Measurements from ENCODE around the gene EPHB1. TPM values are rescaled to one million over a fixed set of nuclear protein-coding genes. Genes with fewer than 3 reads are reported as not detected.

Gene EPHB1
- total RNA-seq, 1 experiment from 2014 or later: 0.11 TPM

- TF ChIP-seq CTCF (conservative IDR thresholded peaks at IDR 0.05; ENCODE audit: low read depth, low read length): no peak
- no peak for TF ChIP-seq EZH2 (IDR thresholded peaks at IDR 0.05; ENCODE audit: borderline replicate concordance, low read depth, low read length, poor library complexity, severe bottlenecking)
- no TSS peak for BruUV-seq (replicated peaks)
- Histone ChIP-seq H3K27me3 (replicated peaks; ENCODE audit: insufficient read depth, low read depth, low read length, poor library complexity) (peaks cover 40% of the 10 kb centered on the region), H3K36me3 (ENCODE audit: insufficient read depth, low read length, poor library complexity, severe bottlenecking) (no peaks in the 10 kb centered on the region), H3K27ac (ENCODE audit: low read depth, low read length, poor library complexity, severe bottlenecking) (no peak overlapping the region), H3K4me1 (ENCODE audit: insufficient read depth, low read length, poor library complexity, severe bottlenecking) (no peaks in the 10 kb centered on the region), H3K4me3 (ENCODE audit: low read depth, low read length, poor library complexity, severe bottlenecking) (no peak overlapping the region), H3K9me3 (ENCODE audit: low read depth, low read length, poor library complexity, severe bottlenecking) (no peaks in the 10 kb centered on the region)
- CTCF ChIA-PET: no interaction called here
- POLR2A ChIA-PET (ENCODE audit: low non-redundant PET): no interaction called here
- DNase-seq (ENCODE audit: low spot score): no peak
- intact Hi-C loops (cut with micrococcal nuclease; ENCODE audit: unreplicated experiment): no loop called here
Measured at GRCh38 chr3:134896696-134897095, 101.6 kb downstream of the EPHB1 start.

GRCh38 chr3:134897391-134898141 is 102.5 kb downstream of the EPHB1 start:
- Histone ChIP-seq H3K9me3 (ENCODE audit: low read depth, low read length, poor library complexity, severe bottlenecking) (no peaks in the 10 kb centered on the region), H3K36me3 (ENCODE audit: insufficient read depth, low read length, poor library complexity, severe bottlenecking) (no peaks in the 10 kb centered on the region), H3K4me3 (ENCODE audit: low read depth, low read length, poor library complexity, severe bottlenecking) (no peak overlapping the region), H3K27ac (ENCODE audit: low read depth, low read length, poor library complexity, severe bottlenecking) (no peak overlapping the region), H3K27me3 (replicated peaks; ENCODE audit: insufficient read depth, low read depth, low read length, poor library complexity) (peaks cover 41% of the 10 kb centered on the region), H3K4me1 (ENCODE audit: insufficient read depth, low read length, poor library complexity, severe bottlenecking) (no peaks in the 10 kb centered on the region)
- CTCF ChIA-PET: no interaction called here
- DNase-seq (ENCODE audit: low spot score): no peak
- intact Hi-C loops (cut with micrococcal nuclease; ENCODE audit: unreplicated experiment): no loop called here
- TF ChIP-seq EZH2 (IDR thresholded peaks at IDR 0.05; ENCODE audit: borderline replicate concordance, low read depth, low read length, poor library complexity, severe bottlenecking) (no peak), CTCF (conservative IDR thresholded peaks at IDR 0.05; ENCODE audit: low read depth, low read length) (no peak)
- BruUV-seq (replicated peaks): no TSS peak
- POLR2A ChIA-PET (ENCODE audit: low non-redundant PET): no interaction called here

- intact Hi-C loops (cut with micrococcal nuclease; ENCODE audit: unreplicated experiment): no loop called here
- Histone ChIP-seq H3K36me3 (ENCODE audit: insufficient read depth, low read length, poor library complexity, severe bottlenecking) (no peaks in the 10 kb centered on the region), H3K27me3 (replicated peaks; ENCODE audit: insufficient read depth, low read depth, low read length, poor library complexity) (peaks cover 39% of the 10 kb centered on the region), H3K4me1 (ENCODE audit: insufficient read depth, low read length, poor library complexity, severe bottlenecking) (no peaks in the 10 kb centered on the region), H3K4me3 (ENCODE audit: low read depth, low read length, poor library complexity, severe bottlenecking) (no peak overlapping the region), H3K27ac (ENCODE audit: low read depth, low read length, poor library complexity, severe bottlenecking) (no peak overlapping the region), H3K9me3 (ENCODE audit: low read depth, low read length, poor library complexity, severe bottlenecking) (no peaks in the 10 kb centered on the region)
- ChIA-PET POLR2A (ENCODE audit: low non-redundant PET) (no interaction called here), CTCF (no interaction called here)
- TF ChIP-seq CTCF (conservative IDR thresholded peaks at IDR 0.05; ENCODE audit: low read depth, low read length) (no peak), EZH2 (IDR thresholded peaks at IDR 0.05; ENCODE audit: borderline replicate concordance, low read depth, low read length, poor library complexity, severe bottlenecking) (no peak)
- no peak for DNase-seq (ENCODE audit: low spot score)
- BruUV-seq (replicated peaks): no TSS peak
Measured at GRCh38 chr3:134898181-134898754, 103.2 kb downstream of the EPHB1 start.

All from A673 (cell line).